ENCODE measurements around the gene STAC3. TPM values are rescaled to one million over a fixed set of nuclear protein-coding genes. Genes with fewer than 3 reads are reported as not detected.

STAC3 gene
- total and polyA plus RNA-seq, 2 of the 13 experiments (the other 11 are each of a cell fraction or from before 2014, with no cell fraction given), result 0.18 to 0.22 TPM

DNA sequence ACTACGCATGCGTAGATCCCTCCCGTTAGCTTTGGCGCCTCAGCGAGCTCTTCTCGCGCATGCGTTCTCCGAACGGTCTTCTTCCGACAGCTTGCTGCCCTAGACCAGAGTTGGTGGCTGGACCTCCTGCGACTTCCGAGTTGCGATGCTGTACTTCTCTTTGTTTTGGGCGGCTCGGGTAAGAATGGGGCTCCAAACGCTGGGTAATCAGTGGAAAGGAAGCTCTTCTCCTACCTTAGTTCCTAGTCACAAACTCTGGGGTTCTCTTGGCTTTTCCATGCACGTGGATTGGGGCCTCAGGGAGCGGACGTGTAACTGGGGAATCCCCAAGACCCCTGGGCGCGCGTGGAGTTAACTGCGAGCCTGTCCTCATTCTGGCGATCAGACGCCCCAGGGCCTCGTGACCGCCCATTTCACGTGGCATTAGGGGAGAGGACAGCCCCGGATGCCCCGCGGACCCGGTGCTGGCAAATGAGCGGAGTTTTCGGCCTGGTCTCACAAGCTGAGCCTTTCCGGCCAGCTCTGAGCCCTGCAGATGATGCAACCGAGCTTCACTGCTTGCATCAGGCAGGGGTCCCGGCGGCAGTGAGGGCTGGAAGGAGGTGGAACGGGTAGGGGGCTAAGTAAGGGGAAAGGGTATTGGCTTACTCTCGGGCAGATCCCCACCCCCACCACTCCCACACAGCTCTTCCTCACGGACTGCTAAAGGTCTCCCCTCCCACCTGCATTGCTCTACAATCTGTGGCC lies 21.2 kb downstream of the STAC3 start, which contains the start of gene SHMT2 (continued):
- TF ChIP-seq ZNF512 (CRISPR knock-in tag; IDR thresholded peaks at IDR 0.05) (0 out of 2 replicates have a peak, but pooled peaks have one; percentile 22), KMT2B (CRISPR knock-in tag; IDR thresholded peaks at IDR 0.05) (no peak), THAP7 (CRISPR knock-in tag; IDR thresholded peaks at IDR 0.05) (no peak), HNF1A (IDR thresholded peaks at IDR 0.05; ENCODE audit: low read depth) (no peak), HNF1A (CRISPR knock-in tag; IDR thresholded peaks at IDR 0.05; ENCODE audit: borderline replicate concordance) (peak; percentile 50; the same call in 1 of the 2 replicates), ZBTB37 (CRISPR knock-in tag; IDR thresholded peaks at IDR 0.05) (no peak), DZIP1 (CRISPR knock-in tag; IDR thresholded peaks at IDR 0.05) (no peak), REL (CRISPR knock-in tag; conservative IDR thresholded peaks at IDR 0.05) (no peak)
- TF ChIP-seq, protein P1, sequence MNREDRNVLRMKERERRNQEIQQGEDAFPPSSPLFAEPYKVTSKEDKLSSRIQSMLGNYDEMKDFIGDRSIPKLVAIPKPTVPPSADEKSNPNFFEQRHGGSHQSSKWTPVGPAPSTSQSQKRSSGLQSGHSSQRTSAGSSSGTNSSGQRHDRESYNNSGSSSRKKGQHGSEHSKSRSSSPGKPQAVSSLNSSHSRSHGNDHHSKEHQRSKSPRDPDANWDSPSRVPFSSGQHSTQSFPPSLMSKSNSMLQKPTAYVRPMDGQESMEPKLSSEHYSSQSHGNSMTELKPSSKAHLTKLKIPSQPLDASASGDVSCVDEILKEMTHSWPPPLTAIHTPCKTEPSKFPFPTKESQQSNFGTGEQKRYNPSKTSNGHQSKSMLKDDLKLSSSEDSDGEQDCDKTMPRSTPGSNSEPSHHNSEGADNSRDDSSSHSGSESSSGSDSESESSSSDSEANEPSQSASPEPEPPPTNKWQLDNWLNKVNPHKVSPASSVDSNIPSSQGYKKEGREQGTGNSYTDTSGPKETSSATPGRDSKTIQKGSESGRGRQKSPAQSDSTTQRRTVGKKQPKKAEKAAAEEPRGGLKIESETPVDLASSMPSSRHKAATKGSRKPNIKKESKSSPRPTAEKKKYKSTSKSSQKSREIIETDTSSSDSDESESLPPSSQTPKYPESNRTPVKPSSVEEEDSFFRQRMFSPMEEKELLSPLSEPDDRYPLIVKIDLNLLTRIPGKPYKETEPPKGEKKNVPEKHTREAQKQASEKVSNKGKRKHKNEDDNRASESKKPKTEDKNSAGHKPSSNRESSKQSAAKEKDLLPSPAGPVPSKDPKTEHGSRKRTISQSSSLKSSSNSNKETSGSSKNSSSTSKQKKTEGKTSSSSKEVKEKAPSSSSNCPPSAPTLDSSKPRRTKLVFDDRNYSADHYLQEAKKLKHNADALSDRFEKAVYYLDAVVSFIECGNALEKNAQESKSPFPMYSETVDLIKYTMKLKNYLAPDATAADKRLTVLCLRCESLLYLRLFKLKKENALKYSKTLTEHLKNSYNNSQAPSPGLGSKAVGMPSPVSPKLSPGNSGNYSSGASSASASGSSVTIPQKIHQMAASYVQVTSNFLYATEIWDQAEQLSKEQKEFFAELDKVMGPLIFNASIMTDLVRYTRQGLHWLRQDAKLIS (CRISPR knock-in tag; IDR thresholded peaks at IDR 0.05), result no peak
- TF ChIP-seq, protein P2, sequence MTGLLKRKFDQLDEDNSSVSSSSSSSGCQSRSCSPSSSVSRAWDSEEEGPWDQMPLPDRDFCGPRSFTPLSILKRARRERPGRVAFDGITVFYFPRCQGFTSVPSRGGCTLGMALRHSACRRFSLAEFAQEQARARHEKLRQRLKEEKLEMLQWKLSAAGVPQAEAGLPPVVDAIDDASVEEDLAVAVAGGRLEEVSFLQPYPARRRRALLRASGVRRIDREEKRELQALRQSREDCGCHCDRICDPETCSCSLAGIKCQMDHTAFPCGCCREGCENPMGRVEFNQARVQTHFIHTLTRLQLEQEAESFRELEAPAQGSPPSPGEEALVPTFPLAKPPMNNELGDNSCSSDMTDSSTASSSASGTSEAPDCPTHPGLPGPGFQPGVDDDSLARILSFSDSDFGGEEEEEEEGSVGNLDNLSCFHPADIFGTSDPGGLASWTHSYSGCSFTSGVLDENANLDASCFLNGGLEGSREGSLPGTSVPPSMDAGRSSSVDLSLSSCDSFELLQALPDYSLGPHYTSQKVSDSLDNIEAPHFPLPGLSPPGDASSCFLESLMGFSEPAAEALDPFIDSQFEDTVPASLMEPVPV (CRISPR knock-in tag; IDR thresholded peaks at IDR 0.05), result no peak
